ENCODE results near the gene TRIM32. TPM values are rescaled to one million over a fixed set of nuclear protein-coding genes. Genes with fewer than 3 reads are reported as not detected.

Gene TRIM32
- total RNA-seq, 6 donors from 2014 or later, result 9.0 to 22.6 (median 12.8) TPM

DNA sequence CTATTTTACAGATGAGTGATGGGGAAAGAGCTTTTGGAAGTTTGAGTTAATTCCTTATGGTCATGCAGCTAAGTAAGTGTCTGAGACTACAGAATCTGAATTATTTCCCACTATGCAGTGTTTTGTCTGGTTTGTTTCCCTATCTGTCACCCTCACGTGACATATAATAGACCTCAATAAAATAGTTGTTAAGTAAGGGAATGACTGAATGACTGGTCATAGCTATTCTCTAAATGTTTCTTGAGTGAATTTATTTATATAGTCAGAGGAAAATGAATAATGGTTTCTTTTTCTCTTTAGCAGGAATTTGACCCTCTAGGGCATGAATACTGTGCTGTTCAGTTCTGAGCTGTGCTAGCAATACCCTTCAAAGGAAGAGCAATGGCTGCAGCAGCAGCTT, 10.3 kb downstream of the TRIM32 start:
- peaks cover 0 to 17% (median 8%) of the 10 kb centered on the region in 4 donors for H3K4me1 ChIP-seq
- DNase-seq (no peak), ATAC-seq (ENCODE audit: low FRiP score in 2 of 2) (no peak)
- H3K9me3 ChIP-seq, result no peaks in the 10 kb centered on the region
- no peaks in the 10 kb centered on the region for H3K27me3 ChIP-seq
- WGBS, 2 donors, result 84 to 91% methylated on average over 1 of the region's 1 CpG
- TF ChIP-seq, protein P1, sequence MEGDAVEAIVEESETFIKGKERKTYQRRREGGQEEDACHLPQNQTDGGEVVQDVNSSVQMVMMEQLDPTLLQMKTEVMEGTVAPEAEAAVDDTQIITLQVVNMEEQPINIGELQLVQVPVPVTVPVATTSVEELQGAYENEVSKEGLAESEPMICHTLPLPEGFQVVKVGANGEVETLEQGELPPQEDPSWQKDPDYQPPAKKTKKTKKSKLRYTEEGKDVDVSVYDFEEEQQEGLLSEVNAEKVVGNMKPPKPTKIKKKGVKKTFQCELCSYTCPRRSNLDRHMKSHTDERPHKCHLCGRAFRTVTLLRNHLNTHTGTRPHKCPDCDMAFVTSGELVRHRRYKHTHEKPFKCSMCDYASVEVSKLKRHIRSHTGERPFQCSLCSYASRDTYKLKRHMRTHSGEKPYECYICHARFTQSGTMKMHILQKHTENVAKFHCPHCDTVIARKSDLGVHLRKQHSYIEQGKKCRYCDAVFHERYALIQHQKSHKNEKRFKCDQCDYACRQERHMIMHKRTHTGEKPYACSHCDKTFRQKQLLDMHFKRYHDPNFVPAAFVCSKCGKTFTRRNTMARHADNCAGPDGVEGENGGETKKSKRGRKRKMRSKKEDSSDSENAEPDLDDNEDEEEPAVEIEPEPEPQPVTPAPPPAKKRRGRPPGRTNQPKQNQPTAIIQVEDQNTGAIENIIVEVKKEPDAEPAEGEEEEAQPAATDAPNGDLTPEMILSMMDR (IDR thresholded peaks at IDR 0.05), result no peak
- TF ChIP-seq POLR2AphosphoS5 (IDR thresholded peaks at IDR 0.05) (no peak), EP300 (IDR thresholded peaks at IDR 0.05) (no peak), POLR2A (IDR thresholded peaks at IDR 0.05) (no peak)
- no peak overlapping the region for H3K4me3 ChIP-seq
- peaks cover 9 to 29% (median 22%) of the 10 kb centered on the region in 4 donors for H3K36me3 ChIP-seq
- no peak overlapping the region for H3K27ac ChIP-seq

DNA sequence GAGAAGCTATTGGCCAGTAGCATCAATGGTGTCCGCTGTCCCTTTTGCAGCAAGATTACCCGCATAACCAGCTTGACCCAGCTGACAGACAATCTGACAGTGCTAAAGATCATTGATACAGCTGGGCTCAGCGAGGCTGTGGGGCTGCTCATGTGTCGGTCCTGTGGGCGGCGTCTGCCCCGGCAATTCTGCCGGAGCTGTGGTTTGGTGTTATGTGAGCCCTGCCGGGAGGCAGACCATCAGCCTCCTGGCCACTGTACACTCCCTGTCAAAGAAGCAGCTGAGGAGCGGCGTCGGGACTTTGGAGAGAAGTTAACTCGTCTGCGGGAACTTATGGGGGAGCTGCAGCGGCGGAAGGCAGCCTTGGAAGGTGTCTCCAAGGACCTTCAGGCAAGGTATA, 10.8 kb downstream of the TRIM32 start:
- ATAC-seq (ENCODE audit: low FRiP score in 2 of 2) (no peak), DNase-seq (peak in 1 of 2 donors; percentile 59)
- H3K9me3 ChIP-seq, result no peaks in the 10 kb centered on the region
- no peak overlapping the region for H3K27ac ChIP-seq
- peaks cover 0 to 13% (median 6%) of the 10 kb centered on the region in 4 donors for H3K4me1 ChIP-seq
- H3K27me3 ChIP-seq, result no peaks in the 10 kb centered on the region
- no peak overlapping the region for H3K4me3 ChIP-seq
- TF ChIP-seq POLR2AphosphoS5 (IDR thresholded peaks at IDR 0.05), result no peak
- no peak for TF ChIP-seq POLR2A (IDR thresholded peaks at IDR 0.05)
- no peak for TF ChIP-seq EP300 (IDR thresholded peaks at IDR 0.05)
- TF ChIP-seq, protein P1 (IDR thresholded peaks at IDR 0.05), result no peak
- H3K36me3 ChIP-seq, result peaks cover 9 to 32% (median 22%) of the 10 kb centered on the region in 4 donors
- 95 to 98% methylated on average over 9 to 16 of the region's 16 CpGs for WGBS, 2 donors

DNA sequence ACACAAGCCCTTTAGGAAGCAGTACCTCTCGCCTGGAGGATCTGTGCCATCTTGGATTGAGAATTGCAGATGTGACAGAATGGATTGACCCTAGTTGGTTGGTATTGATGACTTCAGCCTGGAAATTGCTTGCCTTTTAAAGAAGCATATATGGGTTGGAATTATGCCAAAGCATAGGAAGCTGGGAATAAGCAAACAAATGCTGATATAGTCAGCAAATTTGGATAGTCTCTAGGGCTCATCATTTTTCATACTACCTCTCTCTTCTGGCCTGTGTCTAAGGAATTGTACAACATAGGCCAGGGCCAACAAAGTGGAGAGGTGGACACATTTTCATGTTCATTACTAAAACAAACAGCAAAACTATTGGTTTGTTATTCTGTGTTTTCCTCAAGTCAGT, 13.2 kb downstream of the TRIM32 start:
- Histone ChIP-seq H3K36me3 (peaks cover 9 to 32% (median 22%) of the 10 kb centered on the region in 4 donors), H3K4me1 (peaks cover 0 to under 1% (median 0%) of the 10 kb centered on the region in 4 donors), H3K9me3 (no peaks in the 10 kb centered on the region), H3K27me3 (no peaks in the 10 kb centered on the region), H3K4me3 (no peak overlapping the region), H3K27ac (no peak overlapping the region)
- DNase-seq (no peak), ATAC-seq (ENCODE audit: low FRiP score in 2 of 2) (no peak)
- TF ChIP-seq POLR2AphosphoS5 (IDR thresholded peaks at IDR 0.05) (no peak), EP300 (IDR thresholded peaks at IDR 0.05) (no peak)
- TF ChIP-seq, protein P1 (IDR thresholded peaks at IDR 0.05), result no peak
- 100% methylated on average over 1 of the region's 1 CpG for WGBS, 2 donors

DNA sequence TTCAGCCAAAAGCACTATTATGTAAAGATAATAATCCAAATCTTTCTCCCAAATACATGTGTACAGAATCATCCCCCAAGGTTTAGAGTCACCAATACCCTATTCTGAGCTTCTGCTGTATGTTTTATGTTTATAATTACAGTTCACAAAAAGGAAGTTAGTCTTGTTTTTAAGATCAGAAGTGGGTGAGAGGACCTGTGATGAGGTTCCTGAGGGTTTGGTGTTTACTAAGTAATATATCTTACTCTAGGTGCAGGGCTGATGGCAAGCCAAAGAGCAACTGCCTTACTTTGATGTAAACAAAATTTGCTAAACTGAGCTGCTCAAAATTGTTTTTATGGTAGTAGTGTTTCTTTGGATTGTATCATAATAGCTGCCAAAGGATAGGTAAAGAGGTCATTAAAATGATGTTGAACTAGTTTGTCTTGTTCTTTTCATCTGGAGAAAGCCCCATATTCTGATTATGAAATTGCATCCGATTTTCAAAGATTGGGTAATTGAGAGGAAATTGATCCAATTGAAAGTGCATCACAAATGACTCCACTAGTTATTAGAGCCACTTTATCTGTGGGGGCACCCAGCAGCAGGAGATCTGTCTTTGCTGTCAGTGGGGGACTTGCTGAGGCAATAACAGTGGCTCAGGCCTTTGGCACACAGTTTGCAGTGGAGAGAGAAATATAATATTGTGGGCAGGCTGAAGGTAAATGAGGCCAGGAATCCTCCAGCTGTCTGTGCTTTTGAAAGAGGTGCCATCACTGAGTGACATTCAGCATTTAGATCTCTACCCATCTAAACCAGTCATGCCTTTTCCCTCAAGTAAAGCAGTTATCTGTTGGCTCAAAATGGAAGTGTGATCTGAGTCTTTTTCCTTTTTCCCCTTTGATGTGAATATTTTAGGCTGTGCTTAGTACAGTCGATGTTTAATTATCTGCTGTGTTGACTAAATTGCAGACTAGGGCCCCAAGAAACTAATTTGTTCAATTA, 14.1 kb downstream of the TRIM32 start:
- TF ChIP-seq POLR2AphosphoS5 (IDR thresholded peaks at IDR 0.05) (no peak), POLR2A (IDR thresholded peaks at IDR 0.05) (no peak), EP300 (IDR thresholded peaks at IDR 0.05) (no peak)
- TF ChIP-seq, protein P1 (IDR thresholded peaks at IDR 0.05), result no peak
- Histone ChIP-seq H3K27me3 (no peaks in the 10 kb centered on the region), H3K4me3 (no peak overlapping the region), H3K36me3 (peaks cover 9 to 32% (median 22%) of the 10 kb centered on the region in 4 donors), H3K27ac (no peak overlapping the region), H3K9me3 (no peaks in the 10 kb centered on the region), H3K4me1 (no peaks in the 10 kb centered on the region)
- ATAC-seq (ENCODE audit: low FRiP score in 2 of 2), result no peak
- 64 to 71% methylated on average over 2 of the region's 2 CpGs for WGBS, 2 donors
- no peak for DNase-seq

All from upper lobe of left lung (tissue), 6 donors.